AG04450 (cell line): Measurements from ENCODE around the gene RAD1. TPM values are rescaled to one million over a fixed set of nuclear protein-coding genes. Genes with fewer than 3 reads are reported as not detected.

Source experiments
- CTCF ChIA-PET: fragments of 300-600, 350-600 bp; formaldehyde crosslinking; extraction: SDS; loops from one replicate; lab custom pipeline; 2022; ENCODE audit warnings: antibody characterized with exemption, inconsistent platforms; lab: Charles Lee
- POLR2A ChIA-PET: fragments of 350-600 bp; formaldehyde crosslinking; extraction: SDS; loops from one replicate; lab custom pipeline; 2021; ENCODE audit warnings: antibody characterized with exemption, inconsistent platforms; lab: Yijun Ruan, JAX
- DNase-seq: peaks from one replicate; pipeline ENCODE4 v3.0.0-alpha.2; 2011; ENCODE audit warnings: low read depth, low spot score
- H3K27ac ChIP-seq: one replicate; pipeline ENCODE4 v1.5.1; 2012; ENCODE audit warnings: low read depth, low read length, control low read depth
- H3K27me3 ChIP-seq: one replicate; pipeline ENCODE4 v1.6.0; 2012; ENCODE audit warnings: low read length; ENCODE audit not compliant: control insufficient read depth, insufficient read depth
- H3K4me3 ChIP-seq: 2 replicates; pipeline ENCODE4 v1.5.1; 2011; ENCODE audit warnings: mild to moderate bottlenecking, low read depth, low read length, control low read depth
- H3K9me3 ChIP-seq: 2 replicates; pipeline ENCODE4 v1.5.1; 2012; ENCODE audit warnings: low read length; ENCODE audit not compliant: control insufficient read depth, insufficient read depth
- polyA plus RNA-seq: library from polyadenylated mRNA; depleted of rRNA; stranded (reverse); fragments of >200 nt; gene quantifications from 2 replicates; pipeline ENCODE4 v1.2.3, GENCODE V29; 2011
- TF ChIP-seq, protein P1 (sequence below): IDR thresholded peaks from 2 replicates; pipeline ENCODE4 v1.5.1; 2011; ENCODE audit warnings: low read depth, low read length, control low read depth, inconsistent platforms

Gene RAD1
- polyA plus RNA-seq, 1 experiment = 40.9 TPM

DNA sequence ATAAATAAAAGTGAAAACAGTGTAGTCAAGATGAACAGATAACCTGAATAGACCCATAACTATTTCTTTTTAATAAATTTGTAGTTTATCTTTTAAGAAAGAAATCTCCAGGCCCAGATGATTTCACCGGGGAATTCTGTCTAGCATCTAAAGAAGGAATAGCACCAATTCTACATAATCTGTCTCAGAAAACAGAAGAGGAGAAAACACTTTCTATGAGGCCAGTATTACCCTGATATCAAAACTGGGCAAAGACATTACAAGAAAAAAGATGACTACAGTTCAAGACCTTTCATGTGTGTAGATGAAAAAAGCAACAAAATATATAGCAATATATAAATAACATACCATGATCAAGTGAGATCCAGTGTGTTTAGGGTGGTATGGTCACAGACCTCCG lies 44.9 kb downstream of the RAD1 start:
- DNase-seq = no peak
- no peaks in the 10 kb centered on the region for H3K9me3 ChIP-seq
- peaks cover 3% of the 10 kb centered on the region for H3K27me3 ChIP-seq
- no peak overlapping the region for H3K4me3 ChIP-seq
- CTCF ChIA-PET = interaction anchor here (1.1 kb wide), 1 partner anchor 347 kb away, joined by 3 read pairs; no protein-coding TSS in a partner anchor
- POLR2A ChIA-PET = no interaction called here
- TF ChIP-seq, protein P1, sequence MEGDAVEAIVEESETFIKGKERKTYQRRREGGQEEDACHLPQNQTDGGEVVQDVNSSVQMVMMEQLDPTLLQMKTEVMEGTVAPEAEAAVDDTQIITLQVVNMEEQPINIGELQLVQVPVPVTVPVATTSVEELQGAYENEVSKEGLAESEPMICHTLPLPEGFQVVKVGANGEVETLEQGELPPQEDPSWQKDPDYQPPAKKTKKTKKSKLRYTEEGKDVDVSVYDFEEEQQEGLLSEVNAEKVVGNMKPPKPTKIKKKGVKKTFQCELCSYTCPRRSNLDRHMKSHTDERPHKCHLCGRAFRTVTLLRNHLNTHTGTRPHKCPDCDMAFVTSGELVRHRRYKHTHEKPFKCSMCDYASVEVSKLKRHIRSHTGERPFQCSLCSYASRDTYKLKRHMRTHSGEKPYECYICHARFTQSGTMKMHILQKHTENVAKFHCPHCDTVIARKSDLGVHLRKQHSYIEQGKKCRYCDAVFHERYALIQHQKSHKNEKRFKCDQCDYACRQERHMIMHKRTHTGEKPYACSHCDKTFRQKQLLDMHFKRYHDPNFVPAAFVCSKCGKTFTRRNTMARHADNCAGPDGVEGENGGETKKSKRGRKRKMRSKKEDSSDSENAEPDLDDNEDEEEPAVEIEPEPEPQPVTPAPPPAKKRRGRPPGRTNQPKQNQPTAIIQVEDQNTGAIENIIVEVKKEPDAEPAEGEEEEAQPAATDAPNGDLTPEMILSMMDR = no peak
- H3K27ac ChIP-seq = no peak overlapping the region

DNA sequence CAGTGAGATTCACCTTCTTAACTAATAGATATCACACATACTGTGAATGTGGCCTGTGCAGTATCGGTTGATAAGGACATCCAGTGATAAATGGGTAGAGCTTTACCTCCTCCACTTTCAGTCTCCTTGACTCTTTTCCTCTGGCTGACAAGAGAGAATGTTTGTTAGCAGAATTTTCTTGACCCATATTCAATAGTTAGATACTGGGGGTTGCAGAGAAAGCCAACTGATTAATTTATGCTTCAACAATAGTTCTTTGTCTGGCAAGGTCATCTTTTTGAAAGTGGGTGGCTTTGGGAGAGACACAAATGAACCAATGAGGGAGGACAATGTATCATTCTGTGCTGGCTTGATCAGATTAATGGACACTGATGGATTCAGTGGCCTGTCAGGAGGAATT lies 46.0 kb downstream of the RAD1 start:
- Histone ChIP-seq H3K9me3 (no peaks in the 10 kb centered on the region), H3K4me3 (no peak overlapping the region), H3K27ac (no peak overlapping the region), H3K27me3 (peaks cover 3% of the 10 kb centered on the region)
- POLR2A ChIA-PET = no interaction called here
- no peak for DNase-seq
- TF ChIP-seq, protein P1 = no peak
- CTCF ChIA-PET = interaction anchor here (2.0 kb wide), 1 partner anchor 30 kb away, joined by 8 read pairs; no protein-coding TSS in a partner anchor

DNA sequence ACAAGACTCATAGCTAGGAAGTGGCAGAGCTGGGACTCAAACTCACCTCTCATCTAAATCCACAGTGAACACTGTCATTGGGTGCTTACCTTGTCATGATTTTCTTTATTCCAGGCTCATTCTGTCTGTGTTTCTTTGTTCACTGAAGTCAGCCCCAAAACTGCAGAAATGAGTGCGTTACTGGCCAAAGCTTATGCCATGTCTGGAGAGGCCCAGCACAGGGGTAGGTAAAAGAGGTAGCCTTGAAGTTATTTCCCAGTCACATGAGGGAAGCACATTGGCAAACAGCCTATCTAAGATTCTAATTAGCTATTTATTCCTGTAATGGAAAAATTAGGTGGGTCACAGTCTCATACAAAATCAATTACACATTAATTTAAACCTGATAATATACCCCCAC lies 46.5 kb downstream of the RAD1 start:
- Histone ChIP-seq H3K4me3 (no peak overlapping the region), H3K27me3 (peaks cover 3% of the 10 kb centered on the region), H3K9me3 (no peaks in the 10 kb centered on the region), H3K27ac (no peak overlapping the region)
- TF ChIP-seq, protein P1 = no peak
- no peak for DNase-seq
- CTCF ChIA-PET = interaction anchor here (2.0 kb wide), 1 partner anchor 30 kb away, joined by 8 read pairs; no protein-coding TSS in a partner anchor
- POLR2A ChIA-PET = no interaction called here

DNA sequence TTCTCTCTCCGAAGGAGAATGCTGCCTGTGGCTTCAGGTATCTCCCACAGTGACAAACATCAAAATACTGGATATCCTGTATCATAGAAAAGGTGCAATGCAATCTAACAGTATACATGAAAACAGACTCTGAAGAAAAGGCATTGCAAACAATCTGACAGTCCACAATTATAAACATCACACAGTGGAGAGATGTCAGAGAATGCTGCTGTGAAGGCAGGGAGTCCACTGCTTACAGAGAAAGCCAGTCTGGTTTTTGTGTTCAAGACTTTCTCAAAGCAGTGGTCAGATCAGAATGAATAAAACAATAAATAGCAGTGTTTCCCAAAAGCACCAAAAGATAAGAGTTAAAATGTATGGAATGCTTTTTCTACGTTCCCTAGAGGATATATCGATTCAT lies 47.6 kb downstream of the RAD1 start:
- H3K27me3 ChIP-seq = peaks cover 3% of the 10 kb centered on the region
- no peaks in the 10 kb centered on the region for H3K9me3 ChIP-seq
- DNase-seq = no peak
- no peak overlapping the region for H3K4me3 ChIP-seq
- CTCF ChIA-PET = no interaction called here
- TF ChIP-seq, protein P1 = no peak
- no peak overlapping the region for H3K27ac ChIP-seq
- POLR2A ChIA-PET = no interaction called here

DNA sequence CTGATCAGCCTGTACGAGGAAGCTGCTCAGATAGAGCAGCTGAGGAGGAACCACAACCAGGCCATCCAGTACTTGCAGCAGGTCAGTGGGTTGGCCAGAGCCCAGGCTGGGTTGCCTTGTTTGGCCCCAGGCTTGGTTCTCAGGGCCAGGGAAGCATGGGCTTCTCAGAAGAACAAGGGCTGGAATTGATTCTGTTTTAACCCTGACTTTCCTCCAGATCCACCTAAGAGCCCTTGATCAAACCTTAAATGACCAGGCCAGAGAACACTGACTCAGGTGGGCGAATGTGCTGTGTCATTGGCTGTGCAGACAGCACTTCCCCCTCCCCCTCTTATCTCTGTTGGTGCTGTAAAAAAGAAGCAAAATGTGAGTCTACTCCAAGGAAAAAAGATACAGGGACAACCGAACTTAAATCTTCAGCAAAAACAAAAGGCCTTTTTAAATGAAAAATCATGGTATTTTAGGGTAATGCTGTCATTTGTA lies 48.3 kb downstream of the RAD1 start:
- Histone ChIP-seq H3K27ac (no peak overlapping the region), H3K9me3 (no peaks in the 10 kb centered on the region), H3K27me3 (peaks cover 3% of the 10 kb centered on the region), H3K4me3 (no peak overlapping the region)
- TF ChIP-seq, protein P1 = no peak
- DNase-seq = no peak
- CTCF ChIA-PET = no interaction called here
- POLR2A ChIA-PET = no interaction called here
